GM18511 (cell line): ENCODE measurements around the gene DAZ2.
"Not testable (repeated sequence)": the region's sequence is repeated elsewhere in the genome, so short reads cannot be mapped to it uniquely, and the experiment has no call there.

ENCODE experiments used
- ATAC-seq: cut with Tn5 transposase; IDR thresholded peaks from one replicate; pipeline ENCODE4 v1.9.1; 2021; ENCODE audit warnings: mild to moderate bottlenecking, moderate library complexity; ENCODE audit not compliant: unreplicated experiment

DAZ2 gene, protein sequence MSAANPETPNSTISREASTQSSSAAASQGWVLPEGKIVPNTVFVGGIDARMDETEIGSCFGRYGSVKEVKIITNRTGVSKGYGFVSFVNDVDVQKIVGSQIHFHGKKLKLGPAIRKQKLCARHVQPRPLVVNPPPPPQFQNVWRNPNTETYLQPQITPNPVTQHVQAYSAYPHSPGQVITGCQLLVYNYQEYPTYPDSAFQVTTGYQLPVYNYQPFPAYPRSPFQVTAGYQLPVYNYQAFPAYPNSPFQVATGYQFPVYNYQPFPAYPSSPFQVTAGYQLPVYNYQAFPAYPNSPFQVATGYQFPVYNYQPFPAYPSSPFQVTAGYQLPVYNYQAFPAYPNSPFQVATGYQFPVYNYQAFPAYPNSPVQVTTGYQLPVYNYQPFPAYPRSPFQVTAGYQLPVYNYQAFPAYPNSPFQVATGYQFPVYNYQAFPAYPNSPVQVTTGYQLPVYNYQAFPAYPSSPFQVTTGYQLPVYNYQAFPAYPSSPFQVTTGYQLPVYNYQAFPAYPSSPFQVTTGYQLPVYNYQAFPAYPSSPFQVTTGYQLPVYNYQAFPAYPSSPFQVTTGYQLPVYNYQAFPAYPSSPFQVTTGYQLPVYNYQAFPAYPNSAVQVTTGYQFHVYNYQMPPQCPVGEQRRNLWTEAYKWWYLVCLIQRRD

DNA sequence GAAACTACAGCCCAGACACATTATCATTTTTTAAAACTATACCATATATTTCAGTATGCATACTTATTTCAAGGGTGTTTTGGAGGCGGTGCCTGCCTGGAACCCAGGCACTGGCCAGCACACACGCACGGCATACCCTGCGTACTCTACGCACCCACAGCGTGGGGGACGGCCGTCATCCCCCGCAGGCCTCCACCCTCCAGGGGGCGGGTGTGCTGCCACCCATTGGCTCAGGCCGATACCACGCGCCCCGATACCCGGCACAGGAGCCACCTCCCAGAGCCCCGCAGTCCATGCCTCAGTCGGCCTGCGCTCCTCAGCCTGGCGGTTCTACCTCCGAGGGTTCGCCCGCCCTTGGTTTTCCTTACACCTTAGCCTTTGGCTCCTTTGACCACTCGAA, at the start of gene DAZ2:
Gene DAZ2 (plus strand): TSS at position 301 of the 400 bp plus-strand sequence. CDS start 208 bp downstream, outside the sequence.
- ATAC-seq: not testable (repeated sequence)

DNA sequence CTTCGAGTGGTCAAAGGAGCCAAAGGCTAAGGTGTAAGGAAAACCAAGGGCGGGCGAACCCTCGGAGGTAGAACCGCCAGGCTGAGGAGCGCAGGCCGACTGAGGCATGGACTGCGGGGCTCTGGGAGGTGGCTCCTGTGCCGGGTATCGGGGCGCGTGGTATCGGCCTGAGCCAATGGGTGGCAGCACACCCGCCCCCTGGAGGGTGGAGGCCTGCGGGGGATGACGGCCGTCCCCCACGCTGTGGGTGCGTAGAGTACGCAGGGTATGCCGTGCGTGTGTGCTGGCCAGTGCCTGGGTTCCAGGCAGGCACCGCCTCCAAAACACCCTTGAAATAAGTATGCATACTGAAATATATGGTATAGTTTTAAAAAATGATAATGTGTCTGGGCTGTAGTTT, 20.4 kb upstream of the DAZ2 start, which contains the start of gene DAZ1:
Gene DAZ1 (minus strand): TSS at position 101 of the 400 bp plus-strand sequence. CDS start 208 bp downstream, outside the sequence.
- not testable (repeated sequence) for ATAC-seq

DNA sequence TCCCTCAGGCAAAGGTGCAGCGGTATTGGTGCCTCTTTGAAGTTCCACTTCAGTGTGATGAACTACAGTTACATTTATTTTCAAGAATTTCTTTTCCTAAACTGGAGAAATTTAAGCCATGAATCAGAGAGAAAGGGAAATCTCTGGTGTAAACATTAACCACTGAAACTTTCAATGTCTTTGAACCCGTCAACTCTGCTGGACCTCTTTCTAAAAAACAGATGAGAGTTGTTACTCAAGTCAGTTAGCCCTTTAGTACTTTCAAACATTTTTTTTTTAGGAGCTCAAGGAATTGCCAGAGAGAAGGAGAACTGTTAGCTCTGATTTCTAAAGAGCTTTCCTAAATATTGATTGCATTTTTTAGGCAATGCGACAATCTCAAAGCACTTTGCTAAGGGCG, 11.9 kb upstream of the DAZ2 start:
- ATAC-seq: not testable (repeated sequence)

DNA sequence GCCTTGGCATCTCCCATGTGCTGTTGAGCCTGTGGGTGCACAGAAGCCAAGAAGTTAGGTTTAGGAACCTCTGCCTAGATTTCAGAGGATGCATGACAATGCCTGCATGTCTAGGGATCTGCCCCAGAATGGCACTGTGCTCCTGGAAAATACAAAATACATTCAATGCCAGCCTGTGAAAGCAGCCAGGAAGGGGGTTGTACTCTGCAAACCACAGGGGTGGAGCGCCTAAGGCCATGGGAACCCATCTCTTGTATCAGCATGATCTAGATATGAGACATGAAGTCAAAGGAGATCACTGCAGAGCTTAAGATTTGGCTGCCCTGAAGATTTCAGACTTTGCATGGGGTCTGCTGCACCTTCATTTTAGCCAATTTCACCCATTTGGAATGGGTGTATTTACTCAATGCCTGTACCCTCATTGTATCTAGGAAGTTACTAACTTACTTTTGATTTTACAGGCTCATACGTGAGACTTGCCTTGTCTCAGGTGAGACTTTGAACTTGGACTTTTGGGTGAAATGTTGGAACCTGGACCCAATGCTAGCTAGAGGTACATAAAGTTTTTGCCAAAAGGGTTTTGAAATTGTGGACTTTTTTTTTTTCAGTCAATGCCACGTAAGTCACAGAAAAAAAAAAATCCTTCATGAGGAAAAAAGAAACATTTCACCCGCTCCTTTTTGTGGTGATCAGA, 9.4 kb upstream of the DAZ2 start:
- not testable (repeated sequence) for ATAC-seq

DNA sequence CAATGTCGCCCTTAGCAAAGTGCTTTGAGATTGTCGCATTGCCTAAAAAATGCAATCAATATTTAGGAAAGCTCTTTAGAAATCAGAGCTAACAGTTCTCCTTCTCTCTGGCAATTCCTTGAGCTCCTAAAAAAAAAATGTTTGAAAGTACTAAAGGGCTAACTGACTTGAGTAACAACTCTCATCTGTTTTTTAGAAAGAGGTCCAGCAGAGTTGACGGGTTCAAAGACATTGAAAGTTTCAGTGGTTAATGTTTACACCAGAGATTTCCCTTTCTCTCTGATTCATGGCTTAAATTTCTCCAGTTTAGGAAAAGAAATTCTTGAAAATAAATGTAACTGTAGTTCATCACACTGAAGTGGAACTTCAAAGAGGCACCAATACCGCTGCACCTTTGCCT, 8.7 kb upstream of the DAZ2 start:
- not testable (repeated sequence) for ATAC-seq
